NCI-H128 (cell line): Measurements from ENCODE around the gene ADARB1.

ENCODE experiments used
- DNase-seq: peaks from one replicate; lab custom pipeline; 2025; ENCODE audit not compliant: unreplicated experiment; lab: John Stamatoyannopoulos, UW

The ADARB1 gene

GRCh38 chr21:45074818-45075595, 627 bp downstream of the ADARB1 start:
- no peak for DNase-seq

- DNase-seq: no peak
Observed at GRCh38 chr21:45075596-45076244, 1.3 kb downstream of the ADARB1 start.

- no peak for DNase-seq
Observed at GRCh38 chr21:45076245-45076711, 1.9 kb downstream of the ADARB1 start.

GRCh38 chr21:45078371-45078770, 4.0 kb downstream of the ADARB1 start:
- DNase-seq: no peak

GRCh38 chr21:45078877-45079281, 4.5 kb downstream of the ADARB1 start:
- no peak for DNase-seq

- DNase-seq: no peak
Observed at GRCh38 chr21:45079351-45079750, 5.0 kb downstream of the ADARB1 start.

GRCh38 chr21:45080232-45080631, 5.9 kb downstream of the ADARB1 start:
- no peak for DNase-seq

- no peak for DNase-seq
Observed at GRCh38 chr21:45080639-45081414, 6.4 kb downstream of the ADARB1 start.

- DNase-seq: no peak
Observed at GRCh38 chr21:45081636-45082035, 7.3 kb downstream of the ADARB1 start.

GRCh38 chr21:45082736-45083135, 8.4 kb downstream of the ADARB1 start:
- DNase-seq: no peak

- DNase-seq: no peak
Observed at GRCh38 chr21:45084121-45084520, 9.7 kb downstream of the ADARB1 start.

GRCh38 chr21:45084881-45085536, 10.6 kb downstream of the ADARB1 start:
- DNase-seq: no peak

- no peak for DNase-seq
Observed at GRCh38 chr21:45085700-45086099, 11.3 kb downstream of the ADARB1 start.

GRCh38 chr21:45086337-45086958, 12.1 kb downstream of the ADARB1 start:
- DNase-seq: no peak

- no peak for DNase-seq
Observed at GRCh38 chr21:45087022-45087823, 12.8 kb downstream of the ADARB1 start.

- DNase-seq: no peak
Observed at GRCh38 chr21:45088116-45088515, 13.7 kb downstream of the ADARB1 start.

GRCh38 chr21:45088729-45089128, 14.3 kb downstream of the ADARB1 start:
- DNase-seq: no peak

GRCh38 chr21:45089964-45090363, 15.6 kb downstream of the ADARB1 start:
- DNase-seq: no peak

GRCh38 chr21:45090966-45091365, 16.6 kb downstream of the ADARB1 start:
- DNase-seq: no peak
